ENCODE data around the gene BFSP1. TPM values are rescaled to one million over a fixed set of nuclear protein-coding genes. Genes with fewer than 3 reads are reported as not detected.

BFSP1 gene
- polyA plus RNA-seq, 5 donors: 3.3 to 4.1 (median 3.9) TPM

DNA sequence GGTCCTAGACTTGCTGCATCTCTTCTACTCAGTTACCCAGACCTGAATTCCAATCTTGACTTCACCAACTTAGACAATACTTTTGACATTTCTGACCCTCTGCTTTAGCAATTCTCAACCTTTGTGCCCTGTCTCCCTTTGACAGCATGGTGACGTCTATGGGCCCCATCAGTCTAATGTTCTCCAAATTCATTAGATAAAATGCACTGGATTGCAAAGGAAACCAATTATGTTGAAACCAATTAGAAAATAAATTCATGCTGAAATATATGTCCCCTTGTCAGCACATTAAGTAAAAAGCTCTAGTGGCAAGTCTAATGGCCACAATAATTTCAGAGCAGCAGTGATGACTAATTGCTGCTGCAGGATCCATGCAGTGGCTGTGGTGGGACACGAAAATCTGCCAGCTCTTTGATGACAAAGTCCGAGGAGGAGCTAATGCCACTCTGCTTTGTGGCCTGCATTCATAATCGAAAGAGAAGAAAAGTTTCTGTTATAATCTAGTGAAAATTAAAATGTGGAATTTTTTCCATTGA lies 64.0 kb downstream of the BFSP1 start:
- DNase-seq: no peak

DNA sequence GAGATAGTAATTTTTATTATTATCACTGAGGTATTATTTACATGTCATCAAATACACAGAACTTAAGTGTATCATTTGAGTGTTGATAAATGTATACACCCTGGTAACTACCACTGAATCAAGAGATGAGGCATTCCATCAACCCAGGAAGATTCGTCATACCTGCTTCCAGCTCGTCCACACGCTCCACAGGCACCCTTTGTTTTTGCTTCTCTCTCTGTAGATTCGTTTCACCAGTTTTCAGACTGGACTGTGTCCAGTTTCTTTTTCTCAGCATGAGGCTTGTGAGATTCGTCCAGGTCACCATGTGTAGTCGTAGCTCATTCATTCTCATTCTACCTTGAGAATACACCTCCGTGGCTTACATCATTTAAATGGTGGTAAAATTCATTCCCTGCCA lies 64.5 kb downstream of the BFSP1 start:
- DNase-seq: no peak

DNA sequence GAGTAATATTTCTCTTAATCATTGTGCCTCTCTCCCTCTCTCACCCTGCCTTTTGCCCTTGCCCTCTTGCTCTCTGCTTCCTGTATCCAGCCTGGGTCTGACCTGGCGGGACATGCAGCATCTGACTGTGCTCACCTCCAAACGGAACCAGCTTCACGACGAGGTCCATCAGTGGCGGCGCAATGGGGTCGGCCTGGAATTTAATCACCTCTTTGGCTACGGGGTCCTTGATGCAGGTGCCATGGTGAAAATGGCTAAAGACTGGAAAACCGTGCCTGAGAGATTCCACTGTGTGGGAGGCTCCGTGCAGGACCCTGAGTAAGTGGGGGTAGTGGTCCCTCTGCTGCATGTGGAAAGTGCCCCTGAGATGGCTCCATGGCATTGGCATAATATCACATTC lies 65.9 kb downstream of the BFSP1 start:
- no peak for DNase-seq

DNA sequence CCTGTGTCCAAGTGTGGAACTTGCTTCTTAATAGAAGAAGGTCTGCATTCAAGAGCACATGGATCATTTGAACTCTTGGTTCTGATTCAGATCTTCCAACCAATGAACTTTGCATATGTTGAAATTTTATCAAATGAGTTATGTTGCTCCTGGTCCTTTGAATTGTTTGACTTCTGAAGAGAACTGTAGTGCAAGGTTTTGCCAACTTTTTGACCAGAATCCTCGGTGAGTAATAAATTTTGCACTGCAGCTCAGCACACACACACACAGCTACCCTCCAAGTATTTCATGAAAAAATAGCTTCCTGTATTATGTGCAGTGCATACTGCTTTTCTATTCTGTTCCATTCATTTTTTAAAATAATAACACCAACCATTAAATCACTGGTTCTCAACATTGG lies 67.5 kb downstream of the BFSP1 start:
- no peak for DNase-seq

DNA sequence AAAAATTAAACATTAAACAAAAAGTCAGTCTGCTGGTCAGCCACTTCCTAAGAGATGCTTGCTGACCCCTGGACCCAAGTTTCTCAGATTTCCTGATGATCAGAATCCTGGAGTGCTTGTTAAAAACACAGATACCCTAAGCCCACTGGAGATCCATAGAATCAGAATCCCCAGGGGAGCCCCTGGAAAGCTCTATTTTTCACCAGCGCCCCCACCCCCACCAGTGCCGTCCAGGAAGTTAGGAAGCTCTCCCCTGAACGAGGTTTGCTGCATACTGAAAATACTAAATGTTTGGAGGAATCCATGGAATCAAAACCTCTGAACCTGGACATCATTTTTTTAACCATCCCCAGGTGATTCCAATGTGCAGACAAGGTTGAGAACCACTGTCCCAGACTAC lies 69.2 kb downstream of the BFSP1 start:
- no peak for DNase-seq

DNA sequence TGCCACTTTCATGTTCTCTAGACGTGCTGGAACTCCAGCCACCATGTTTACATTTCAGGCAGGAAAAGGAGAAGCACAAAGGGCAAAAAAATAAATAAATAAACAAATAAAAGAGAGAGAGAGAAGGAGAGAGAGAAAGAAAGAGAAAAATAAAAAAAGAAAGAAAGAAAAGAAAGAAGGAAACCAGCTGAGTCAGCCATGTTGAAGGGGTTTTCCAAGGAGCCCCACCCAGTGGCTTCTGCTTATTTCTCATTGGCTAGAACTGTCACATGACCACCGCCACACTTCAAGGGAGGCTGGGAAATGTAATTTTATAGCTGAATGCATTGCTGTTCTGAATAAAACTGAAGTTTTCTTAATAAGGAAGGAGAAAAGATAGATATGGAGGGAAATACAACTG lies 71.1 kb downstream of the BFSP1 start:
- DNase-seq: no peak

DNA sequence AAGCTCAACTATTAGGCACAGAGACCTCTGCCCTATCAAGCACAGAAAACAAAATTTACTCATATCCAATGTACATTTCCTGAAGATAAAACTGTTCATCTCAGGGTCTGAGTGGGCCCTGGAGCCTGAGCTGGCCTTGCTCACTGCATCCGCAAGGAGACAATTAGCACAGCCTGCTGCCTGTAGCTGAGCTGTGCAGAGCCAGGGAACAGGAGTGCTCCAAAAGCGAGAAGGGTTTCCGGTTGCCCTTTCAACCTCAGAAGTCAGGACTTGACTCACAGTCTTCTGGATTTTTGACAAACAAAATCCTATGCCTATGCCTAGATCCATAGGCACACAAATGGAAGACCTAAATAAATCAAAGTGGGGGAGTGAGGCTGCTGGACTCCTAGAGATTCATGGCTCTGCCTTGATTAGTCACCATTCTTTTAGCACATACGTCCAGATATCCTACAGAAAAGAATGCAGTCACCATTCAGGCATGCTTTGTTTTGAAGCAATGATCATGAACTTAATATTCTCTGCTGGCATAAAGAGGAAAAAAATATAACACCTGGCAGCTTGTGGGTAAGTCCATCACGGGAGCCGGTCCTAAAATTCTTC lies 73.5 kb downstream of the BFSP1 start:
- no peak for DNase-seq

DNA sequence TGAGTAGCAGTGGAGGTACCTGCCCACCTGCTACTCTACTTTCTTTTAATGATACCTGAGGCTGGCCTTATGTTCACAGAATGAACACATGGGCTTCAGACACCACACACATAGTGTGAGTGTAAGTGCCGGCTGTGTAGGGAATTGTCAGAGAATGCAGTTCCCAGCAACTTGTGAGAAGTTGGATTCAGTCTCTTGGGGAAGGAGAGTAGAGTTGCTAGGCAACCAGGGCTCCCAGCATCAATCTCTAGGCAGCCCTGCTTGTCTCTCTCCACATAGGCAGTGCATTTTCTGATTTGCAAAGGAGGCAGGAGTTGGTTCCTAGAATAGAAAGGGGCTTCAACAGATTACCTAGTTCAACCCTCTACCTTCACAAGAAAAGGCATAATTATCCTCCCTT lies 74.1 kb downstream of the BFSP1 start:
- no peak for DNase-seq

DNA sequence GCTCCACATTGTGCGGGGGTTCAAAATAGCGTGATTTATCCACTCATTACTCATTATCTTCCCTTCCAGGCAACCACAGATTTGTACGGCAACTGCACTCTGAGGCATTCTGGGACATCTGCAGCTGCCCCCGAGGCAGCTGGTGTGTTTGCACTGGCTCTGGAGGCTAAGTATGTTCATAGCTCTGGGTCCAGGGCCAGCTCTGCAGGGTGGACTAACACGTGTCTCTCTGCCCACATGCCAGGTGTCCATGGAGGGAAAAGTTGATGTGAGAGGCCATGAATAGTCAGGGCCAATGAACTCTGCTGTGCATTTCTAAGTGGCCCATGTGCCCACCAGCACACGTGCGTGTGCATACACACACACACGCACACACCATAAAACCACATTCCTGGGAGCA lies 74.9 kb downstream of the BFSP1 start:
- DNase-seq: no peak

DNA sequence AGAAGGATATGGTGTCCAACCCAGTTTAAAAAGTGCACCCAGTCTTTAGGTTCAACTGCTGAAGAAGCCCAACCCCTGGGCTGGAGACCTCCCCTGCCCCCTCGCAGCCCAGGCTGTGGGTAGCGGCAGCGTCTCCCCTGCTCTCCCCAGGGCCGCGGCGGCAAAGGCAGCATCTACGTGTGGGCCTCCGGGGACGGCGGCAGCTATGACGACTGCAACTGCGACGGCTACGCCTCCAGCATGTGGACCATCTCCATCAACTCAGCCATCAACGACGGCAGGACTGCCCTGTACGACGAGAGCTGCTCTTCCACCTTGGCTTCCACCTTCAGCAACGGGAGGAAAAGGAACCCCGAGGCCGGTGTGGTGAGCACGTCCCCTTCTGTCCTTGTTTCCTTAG lies 77.6 kb downstream of the BFSP1 start:
- no peak for DNase-seq

DNA sequence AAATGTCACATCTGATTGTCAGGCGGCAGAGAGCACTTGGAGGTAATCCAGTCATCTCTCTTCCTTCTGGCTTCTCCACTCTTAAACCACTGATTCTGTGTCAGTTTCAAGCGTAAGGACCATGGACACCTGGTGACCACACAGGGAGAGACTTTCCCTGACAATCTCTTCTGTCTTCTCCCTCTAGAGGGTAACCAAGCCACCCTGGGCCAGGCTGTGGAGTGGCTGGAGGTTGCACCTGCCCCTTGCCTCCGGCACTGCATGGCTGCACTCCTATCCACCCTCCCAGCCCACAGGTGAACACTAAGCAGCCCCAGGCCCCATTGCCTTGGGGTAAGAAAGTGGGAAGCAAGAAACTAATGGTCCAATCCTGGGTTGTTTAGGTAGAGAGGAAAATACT lies 78.7 kb downstream of the BFSP1 start:
- no peak for DNase-seq

DNA sequence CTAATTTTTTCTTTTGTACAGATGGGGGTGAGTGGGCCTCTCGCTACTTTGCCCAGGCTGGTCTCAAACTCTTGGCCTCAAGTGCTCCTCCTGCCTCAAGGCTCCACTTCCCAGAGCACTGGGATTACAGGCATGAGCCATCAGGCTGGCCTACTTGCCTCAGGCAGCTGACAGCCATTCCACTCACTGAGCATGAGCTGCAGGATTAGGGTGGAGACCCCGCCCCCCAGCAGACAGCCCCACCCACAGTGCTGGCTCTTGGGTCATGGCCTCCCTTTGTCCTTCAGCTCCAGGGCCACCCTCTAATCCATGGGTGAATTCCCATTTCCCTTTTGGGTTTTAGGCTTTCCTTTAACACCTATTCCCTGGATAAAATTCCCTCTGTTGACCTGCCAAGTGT lies 82.1 kb downstream of the BFSP1 start:
- DNase-seq: no peak

DNA sequence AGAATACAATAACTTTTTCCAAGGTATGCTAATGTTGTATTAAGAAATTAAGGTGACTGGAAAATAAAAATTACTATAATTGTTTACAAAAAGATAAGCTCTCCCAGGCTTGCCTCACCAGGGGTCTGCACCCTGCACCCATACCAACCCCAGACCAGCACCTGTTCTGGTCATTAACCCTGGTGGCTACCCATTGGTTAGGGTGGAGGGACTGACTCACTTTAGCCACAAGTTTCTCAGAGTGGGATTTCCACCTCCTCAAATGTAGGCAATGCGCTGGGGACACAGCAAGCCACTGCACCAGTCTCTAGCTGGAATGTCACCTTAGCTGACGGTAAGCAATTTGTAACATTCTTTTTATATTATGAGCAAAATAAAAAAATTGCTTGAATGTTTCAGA lies 83.1 kb downstream of the BFSP1 start:
- DNase-seq: no peak

DNA sequence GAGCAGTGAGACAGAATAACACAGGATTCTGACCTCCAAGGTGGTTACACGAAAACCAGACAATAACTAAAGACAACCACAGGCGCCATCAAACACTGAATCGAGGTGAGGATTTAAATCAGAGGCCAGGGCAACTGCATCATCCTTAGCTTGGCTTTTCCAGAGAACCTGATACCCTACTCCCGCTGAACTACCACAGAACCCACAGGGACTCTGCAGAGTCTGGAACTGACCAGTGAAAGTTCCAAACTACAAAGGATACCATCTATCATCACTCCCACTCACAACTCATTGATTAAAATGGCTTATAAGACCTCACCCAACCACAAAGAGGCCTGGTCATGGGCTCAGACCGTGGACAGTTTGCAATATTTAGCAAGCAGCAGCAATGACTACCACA lies 85.0 kb downstream of the BFSP1 start:
- no peak for DNase-seq

DNA sequence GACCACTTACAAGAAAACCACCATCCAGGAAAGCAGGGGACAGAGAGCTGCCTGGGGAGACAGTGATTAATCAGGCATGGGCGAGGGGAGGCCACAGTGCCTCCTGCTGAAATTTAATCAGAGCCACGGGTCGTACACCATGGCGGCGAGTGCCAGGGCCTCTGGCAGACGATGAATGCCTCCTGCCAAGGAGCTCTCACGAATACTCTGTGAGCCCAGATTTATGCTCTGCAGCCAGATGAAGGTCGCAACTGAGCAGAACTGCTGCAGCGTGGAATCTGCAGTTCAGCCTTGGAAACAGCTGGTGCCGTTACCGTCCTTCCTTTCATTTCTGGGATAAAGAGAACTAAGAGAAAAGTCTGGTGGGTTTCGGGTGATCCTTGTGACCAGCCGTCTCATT lies 85.6 kb downstream of the BFSP1 start:
- no peak for DNase-seq

DNA sequence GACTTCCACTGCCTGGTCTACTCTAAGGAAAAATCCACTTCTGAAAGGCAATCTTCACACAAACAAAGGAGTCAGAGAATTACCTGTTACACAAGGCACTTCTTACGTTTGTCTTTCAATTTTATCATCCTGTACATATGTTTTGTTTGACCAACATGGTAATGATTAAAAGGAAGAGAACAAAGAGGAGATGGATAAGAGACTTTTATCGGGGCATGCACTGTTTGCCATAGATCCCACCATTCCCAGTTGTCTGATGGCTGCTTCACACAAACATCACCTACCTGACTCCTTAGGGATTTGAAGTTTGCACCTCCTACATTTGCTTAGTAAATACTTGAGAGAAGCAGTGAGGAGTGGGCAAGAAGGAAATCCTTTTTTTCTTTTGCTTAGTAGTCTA lies 87.1 kb downstream of the BFSP1 start:
- DNase-seq: no peak

Other genes with a start within 250 kb of the BFSP1 start
- gene DSTN, start 38.7 kb upstream of the BFSP1 start, polyA plus RNA-seq (ENCODE audit: insufficient read depth in 1 of 5, insufficient read length in 5 of 5, low replicate concordance in 1 of 5): 100 to 1,000 TPM; 340 to 394 (median 376) TPM
- gene RRBP1, start 150.9 kb upstream of the BFSP1 start, polyA plus RNA-seq (ENCODE audit: insufficient read depth in 1 of 5, insufficient read length in 5 of 5, low replicate concordance in 1 of 5): 100 to 1,000 TPM in 4 of 5 donors, 10 to 100 TPM in 1; 88.2 to 155 (median 111) TPM
- not detected for gene BANF2, start 168.6 kb upstream of the BFSP1 start, polyA plus RNA-seq (ENCODE audit: insufficient read depth in 1 of 5, insufficient read length in 5 of 5, low replicate concordance in 1 of 5)